Activated CD4-positive, alpha-beta T cell treated with anti-CD3 and anti-CD28 coated beads, Interleukin-10, Interleukin-2, amounts not matched to agents 100 ng/mL and 50 ng/mL, durations not matched to agents 16 hours and 8 hours (primary cell): Measurements from ENCODE around the gene BRCA2.
A peak's percentile ranks its signal among the peaks of the same experiment; 100 is the strongest.

Experiments used
- DNase-seq: peaks from one replicate; pipeline ENCODE4 v3.0.0-alpha.2; 2020

The BRCA2 gene

GRCh38 chr13:32428581-32429432 is 113.5 kb downstream of the BRCA2 start:
- DNase-seq: peak; percentile 16

DNA sequence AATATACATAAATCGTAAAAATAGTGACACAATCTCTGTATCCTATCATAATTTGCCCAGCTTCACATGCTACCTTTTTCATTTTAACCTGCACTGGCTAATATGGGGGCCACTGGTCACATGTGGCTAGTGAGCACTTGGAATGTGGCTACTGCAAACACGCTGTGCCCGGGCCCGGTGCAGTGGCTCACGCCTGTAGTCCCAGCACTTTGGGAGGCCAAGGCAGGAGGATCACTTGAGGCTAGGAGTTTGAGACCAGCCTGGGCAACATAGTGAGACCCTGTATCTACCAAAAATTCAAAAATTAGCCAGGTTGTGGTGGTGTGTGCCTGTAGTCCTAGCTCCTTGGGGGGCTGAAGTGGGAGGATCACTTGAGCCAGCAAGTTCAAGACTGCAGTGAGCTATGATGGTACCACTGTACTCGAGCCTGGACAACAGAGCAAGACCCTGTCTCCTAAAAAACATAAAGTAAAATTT is 114.2 kb downstream of the BRCA2 start:
- no peak for DNase-seq

GRCh38 chr13:32430018-32430747 is 114.9 kb downstream of the BRCA2 start:
- no peak for DNase-seq

DNA sequence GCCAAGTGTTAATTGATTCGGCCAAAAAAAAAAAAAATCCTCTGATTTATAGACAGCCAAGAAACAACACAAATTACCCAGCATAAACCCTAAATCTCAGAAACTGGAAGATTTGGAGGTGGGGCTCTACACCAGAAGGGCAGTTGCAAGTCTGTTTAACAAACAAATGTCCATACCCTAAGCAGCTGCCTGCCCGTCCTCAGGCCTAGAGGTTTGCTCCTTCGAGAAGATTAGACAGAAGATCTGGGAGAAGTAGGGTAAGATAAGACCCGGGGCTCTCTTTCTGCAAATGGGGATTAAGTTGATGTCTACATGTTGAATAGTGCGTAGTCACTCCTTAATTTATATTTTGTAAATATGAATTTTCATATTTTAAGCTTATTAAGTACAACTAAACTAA is 116.1 kb downstream of the BRCA2 start:
- no peak for DNase-seq

DNA sequence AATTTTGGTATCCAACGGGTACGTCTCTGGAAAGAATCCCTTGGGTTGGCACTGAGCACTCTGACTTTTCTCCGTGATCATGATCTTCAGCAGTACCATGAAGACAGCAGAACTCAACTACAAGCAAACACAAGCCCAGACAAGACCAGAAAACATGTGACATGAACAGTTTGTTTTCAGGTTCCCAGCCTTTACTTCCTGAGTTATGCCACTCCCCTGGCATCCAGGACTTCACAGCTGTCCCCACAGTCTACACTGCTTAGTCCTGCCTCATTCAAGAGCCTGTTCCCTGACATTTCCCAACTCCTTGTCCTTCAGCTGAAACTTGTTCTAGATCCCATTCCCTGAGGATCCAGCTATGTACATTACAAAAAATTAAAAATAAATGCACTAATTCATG is 117.5 kb downstream of the BRCA2 start:
- DNase-seq: no peak

DNA sequence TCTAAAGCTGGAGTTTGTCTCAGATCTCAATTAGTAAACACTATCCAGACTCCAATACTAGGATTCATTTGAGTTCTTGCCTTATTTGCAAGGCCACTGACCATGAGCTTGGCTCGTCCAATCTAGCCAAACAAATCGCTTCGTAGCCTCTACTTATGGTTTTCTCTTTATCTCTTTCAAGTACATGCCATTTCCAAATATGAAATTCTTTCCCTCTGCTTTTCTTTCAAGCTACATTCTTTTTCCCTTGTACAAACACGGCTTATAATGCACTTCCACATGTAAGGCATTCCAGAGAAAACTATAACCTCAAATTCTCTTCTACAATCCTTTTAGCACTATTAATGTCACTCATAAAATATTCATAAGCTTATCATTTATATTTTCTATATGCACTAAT is 123.6 kb downstream of the BRCA2 start:
- no peak for DNase-seq

- peak; percentile 47 for DNase-seq
Observed at GRCh38 chr13:32443111-32443510, 127.8 kb downstream of the BRCA2 start.

- DNase-seq: no peak
Observed at GRCh38 chr13:32445461-32445860, 130.2 kb downstream of the BRCA2 start.

GRCh38 chr13:32446220-32446619 is 130.9 kb downstream of the BRCA2 start:
- DNase-seq: peak; percentile 29

DNA sequence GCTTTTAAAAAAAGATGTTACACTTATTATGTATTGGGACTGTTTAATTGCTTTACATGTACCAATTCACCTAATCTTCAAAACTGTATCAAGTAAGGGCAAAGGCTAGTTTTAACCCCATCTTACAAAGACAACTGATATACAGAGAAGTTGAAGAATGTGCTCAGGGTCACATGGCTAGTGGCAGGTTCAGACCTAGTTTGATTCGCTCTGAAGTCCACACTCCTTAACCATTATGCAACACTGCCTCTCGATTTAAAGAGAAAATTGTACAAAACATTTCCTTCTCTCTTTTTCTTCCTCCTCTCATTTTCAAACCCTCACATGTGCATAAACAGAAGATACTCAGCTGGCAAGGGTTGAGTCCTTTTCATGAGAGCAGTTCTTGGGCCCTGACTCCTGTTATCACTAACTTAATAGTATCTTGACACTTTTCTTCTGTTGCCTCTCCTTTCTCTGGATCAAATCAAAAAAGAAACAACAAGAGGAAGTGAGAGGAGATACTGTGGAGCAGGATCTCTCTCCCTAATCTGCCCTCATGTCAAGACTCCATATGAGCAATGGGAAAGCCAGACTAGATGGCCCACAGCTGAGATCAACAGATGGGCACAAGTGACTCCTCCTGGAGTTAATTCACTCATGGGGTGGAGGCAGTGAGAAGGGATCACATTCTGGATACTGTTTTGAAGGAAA is 131.6 kb downstream of the BRCA2 start:
- no peak for DNase-seq

DNA sequence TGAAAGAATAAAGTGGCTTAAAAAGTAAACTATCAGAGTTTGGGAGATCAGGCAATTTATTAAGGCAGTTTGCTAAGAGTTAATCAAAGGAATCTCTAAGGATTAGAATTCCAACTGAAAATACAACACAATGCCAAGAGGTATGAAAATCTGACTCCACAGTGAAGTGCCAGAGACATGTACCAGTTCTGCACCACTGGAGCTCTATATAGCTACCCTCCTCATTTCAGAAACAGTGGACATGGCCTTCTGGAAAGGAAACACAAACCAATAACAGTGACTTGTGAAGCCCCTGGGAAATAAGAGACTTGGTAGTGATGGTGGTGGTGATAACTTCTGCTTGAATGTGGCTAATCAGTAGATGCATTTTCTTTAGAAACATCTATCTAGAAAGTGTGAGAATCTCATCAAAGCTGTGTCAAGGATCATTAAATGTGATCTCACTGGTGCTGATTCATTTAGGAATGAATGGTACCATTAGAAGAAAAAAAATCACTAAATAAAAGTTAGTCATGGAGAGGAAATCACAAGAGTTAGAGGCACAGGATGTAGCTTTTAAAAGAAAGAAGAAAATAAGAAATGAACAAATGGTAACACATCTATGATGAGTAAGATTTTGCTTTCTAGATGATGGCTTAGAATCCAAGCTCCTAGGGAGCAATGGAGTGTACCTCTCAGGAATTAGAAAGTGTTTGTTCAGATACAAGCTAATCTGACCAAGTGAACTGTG is 132.8 kb downstream of the BRCA2 start:
- DNase-seq: peak; percentile 51

DNA sequence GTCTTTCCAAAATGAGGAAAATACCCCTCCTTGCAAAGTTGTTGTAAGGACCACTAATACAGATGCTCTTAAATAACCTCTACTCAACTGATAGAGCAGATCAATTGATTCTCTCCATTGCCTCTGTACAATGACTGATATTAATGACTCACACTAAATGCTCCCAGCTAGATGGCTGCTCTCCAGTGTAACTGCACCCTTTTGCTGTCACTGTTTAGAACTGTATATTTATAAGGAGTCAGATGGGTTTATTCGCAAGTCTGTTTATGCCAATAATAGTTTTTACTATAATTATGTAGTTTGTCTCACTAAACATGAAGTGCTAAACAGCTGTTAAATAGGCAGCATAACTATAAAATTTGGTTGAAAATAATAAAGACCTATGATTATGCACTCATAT is 133.7 kb downstream of the BRCA2 start:
- no peak for DNase-seq
